ENCODE measurements around the gene MGAT5.

MGAT5 gene

GRCh38 chr2:134254824-134255223 lies 952 bp downstream of the MGAT5 start:
- DNase-seq, result no peak

GRCh38 chr2:134256956-134257355 lies 3.1 kb downstream of the MGAT5 start:
- DNase-seq, result no peak

GRCh38 chr2:134257509-134257908 lies 3.6 kb downstream of the MGAT5 start:
- no peak for DNase-seq

GRCh38 chr2:134257965-134258683 lies 4.3 kb downstream of the MGAT5 start:
- no peak for DNase-seq

GRCh38 chr2:134258684-134259388 lies 5.0 kb downstream of the MGAT5 start:
- DNase-seq, result no peak

- DNase-seq, result no peak
Measured at GRCh38 chr2:134259571-134259970, 5.7 kb downstream of the MGAT5 start.

GRCh38 chr2:134259994-134260393 lies 6.1 kb downstream of the MGAT5 start:
- DNase-seq, result no peak

GRCh38 chr2:134260713-134261112 lies 6.8 kb downstream of the MGAT5 start:
- DNase-seq, result no peak

GRCh38 chr2:134261398-134262131 lies 7.7 kb downstream of the MGAT5 start:
- DNase-seq, result no peak

- no peak for DNase-seq
Measured at GRCh38 chr2:134262684-134263083, 8.8 kb downstream of the MGAT5 start.

- DNase-seq, result no peak
Measured at GRCh38 chr2:134268265-134268664, 14.4 kb downstream of the MGAT5 start.

GRCh38 chr2:134269230-134269629 lies 15.4 kb downstream of the MGAT5 start:
- no peak for DNase-seq

GRCh38 chr2:134269972-134270735 lies 16.3 kb downstream of the MGAT5 start:
- no peak for DNase-seq

- DNase-seq, result no peak
Measured at GRCh38 chr2:134271758-134272157, 17.9 kb downstream of the MGAT5 start.

- no peak for DNase-seq
Measured at GRCh38 chr2:134272806-134273205, 18.9 kb downstream of the MGAT5 start.

- no peak for DNase-seq
Measured at GRCh38 chr2:134273256-134273983, 19.5 kb downstream of the MGAT5 start.

- no peak for DNase-seq
Measured at GRCh38 chr2:134274121-134274520, 20.2 kb downstream of the MGAT5 start.

- no peak for DNase-seq
Measured at GRCh38 chr2:134275058-134275862, 21.4 kb downstream of the MGAT5 start.

- no peak for DNase-seq
Measured at GRCh38 chr2:134276381-134277172, 22.7 kb downstream of the MGAT5 start.

GRCh38 chr2:134277223-134277622 lies 23.4 kb downstream of the MGAT5 start:
- DNase-seq, result no peak

Data from right kidney (tissue), 1 donor.